Dendritic cell treated with granulocyte-macrophage colony-stimulating factor and Interleukin-4, amounts not matched to agents 40 ng/mL and 50 ng/mL, for 4 days (primary cell): ENCODE results near the gene KIF9.
"Not testable (repeated sequence)": the region's sequence is repeated elsewhere in the genome, so short reads cannot be mapped to it uniquely, and the experiment has no call there.

ENCODE experiments used
- H3K27ac Mint-ChIP-seq: one replicate; pipeline ENCODE4 v1.8.0; 2022; ENCODE audit warnings: mild to moderate bottlenecking, mixed read lengths
- H3K27me3 Mint-ChIP-seq: one replicate; pipeline ENCODE4 v1.8.0; 2022; ENCODE audit warnings: mild to moderate bottlenecking, mixed read lengths
- H3K36me3 Mint-ChIP-seq: one replicate; pipeline ENCODE4 v1.8.0; 2022; ENCODE audit warnings: low read depth, mixed read lengths
- H3K4me1 Mint-ChIP-seq: one replicate; pipeline ENCODE4 v1.8.0; 2022; ENCODE audit warnings: low read depth, mixed read lengths
- H3K4me3 Mint-ChIP-seq: one replicate; pipeline ENCODE4 v1.8.0; 2022; ENCODE audit warnings: mild to moderate bottlenecking, moderate library complexity, mixed read lengths
- H3K9me3 Mint-ChIP-seq: one replicate; pipeline ENCODE4 v1.8.0; 2022; ENCODE audit warnings: mixed read lengths
- intact Hi-C: fragments of 100-400 bp; cut with micrococcal nuclease; formaldehyde crosslinking; loops from one replicate; pipeline ENCODE4 v1.15.0; 2022

The KIF9 gene

DNA sequence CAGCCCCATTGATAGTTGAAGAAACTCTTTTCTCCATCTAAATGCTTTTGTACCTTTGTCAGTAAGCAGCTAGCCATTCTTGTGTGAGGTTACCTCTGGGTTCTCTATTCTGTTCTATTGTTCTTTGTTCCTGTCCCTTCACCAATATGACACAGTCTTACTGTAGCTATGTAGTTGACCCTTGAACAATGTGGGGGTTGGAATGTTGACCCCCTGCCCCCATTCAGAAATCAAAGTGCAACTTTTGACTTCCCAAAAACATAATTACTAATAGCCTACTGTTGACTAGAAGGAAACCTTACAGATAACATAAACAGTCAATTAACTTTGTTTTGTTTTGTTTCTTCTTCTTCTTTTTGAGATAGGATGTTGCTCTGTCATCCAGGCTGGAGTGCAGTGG is 18.9 kb upstream of the KIF9 start:
- no peaks in the 10 kb centered on the region for H3K27me3 Mint-ChIP-seq
- H3K27ac Mint-ChIP-seq = peak overlapping the region; percentile 1
- H3K36me3 Mint-ChIP-seq = peaks cover 48% of the 10 kb centered on the region
- peaks cover 53% of the 10 kb centered on the region for H3K4me1 Mint-ChIP-seq
- no peaks in the 10 kb centered on the region for H3K9me3 Mint-ChIP-seq
- intact Hi-C loops = no loop called here
- no peak overlapping the region for H3K4me3 Mint-ChIP-seq

DNA sequence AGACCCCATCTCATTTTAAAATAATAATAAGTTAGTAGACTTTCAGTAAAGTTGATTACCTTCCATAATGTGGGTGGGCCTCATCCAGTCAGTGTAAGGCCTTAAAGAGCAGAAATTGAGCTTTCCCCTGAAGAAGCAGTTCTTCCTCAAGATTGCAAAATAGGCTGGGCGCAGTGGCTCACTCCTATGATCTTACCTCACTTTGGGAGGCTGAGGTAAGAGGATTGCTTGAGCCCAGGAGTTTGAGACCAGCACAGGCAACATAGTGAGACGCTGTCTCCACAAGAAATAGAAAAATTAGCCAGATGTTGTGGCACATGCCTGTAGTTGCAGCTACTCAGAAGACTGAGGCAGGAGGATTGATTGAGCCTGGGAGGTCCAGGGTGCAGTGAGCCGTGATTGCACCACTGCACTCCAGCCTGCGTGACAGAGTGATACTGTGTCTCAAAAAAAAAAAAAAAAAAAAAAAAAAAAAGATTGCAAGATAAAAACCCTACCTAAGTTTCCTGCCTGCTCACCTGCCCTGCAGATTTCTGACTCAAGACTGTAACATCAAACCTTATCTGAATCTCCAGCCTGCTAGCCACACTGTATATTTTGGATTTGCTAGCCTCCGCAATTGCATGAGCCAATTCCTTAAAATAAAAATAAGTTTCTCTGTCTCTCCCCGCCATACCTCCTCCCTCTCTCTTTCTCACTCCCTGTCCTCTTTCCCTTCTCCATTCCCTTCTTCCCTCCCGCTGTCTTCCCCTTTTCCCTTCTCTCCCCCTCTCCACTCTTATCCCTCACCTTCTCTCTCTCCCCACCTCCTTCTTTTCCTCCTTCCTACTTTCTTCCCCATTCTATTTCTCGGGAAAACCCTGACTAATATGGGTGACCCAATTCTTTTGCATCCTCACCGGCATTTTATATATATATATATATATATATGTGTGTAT is 17.1 kb upstream of the KIF9 start:
- peaks cover 56% of the 10 kb centered on the region for H3K4me1 Mint-ChIP-seq
- no peaks in the 10 kb centered on the region for H3K9me3 Mint-ChIP-seq
- H3K27ac Mint-ChIP-seq = peak overlapping the region; percentile 37
- H3K4me3 Mint-ChIP-seq = no peak overlapping the region
- peaks cover 60% of the 10 kb centered on the region for H3K36me3 Mint-ChIP-seq
- intact Hi-C loops = no loop called here
- no peaks in the 10 kb centered on the region for H3K27me3 Mint-ChIP-seq

DNA sequence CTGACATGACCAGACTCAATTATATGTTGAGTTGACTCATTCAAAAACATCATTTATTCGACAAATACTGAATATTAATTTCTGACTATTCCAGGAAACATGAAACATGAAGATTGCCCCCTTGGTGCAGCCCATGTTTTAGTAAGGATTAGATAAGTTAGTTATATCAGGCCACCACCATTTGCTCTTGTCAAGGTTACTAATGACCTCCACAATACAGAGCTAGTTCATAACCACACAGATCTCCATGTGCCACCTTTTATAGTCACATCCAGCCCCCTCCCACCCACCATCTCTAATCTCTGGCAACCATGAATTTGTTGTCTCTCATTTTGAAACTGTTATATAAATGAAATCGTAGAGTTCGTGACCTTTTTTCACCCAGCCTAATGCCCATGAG is 15.8 kb upstream of the KIF9 start:
- Mint-ChIP-seq H3K4me1 (peaks cover 63% of the 10 kb centered on the region), H3K27ac (no peak overlapping the region), H3K4me3 (no peak overlapping the region), H3K36me3 (peaks cover 64% of the 10 kb centered on the region), H3K9me3 (no peaks in the 10 kb centered on the region), H3K27me3 (no peaks in the 10 kb centered on the region)
- intact Hi-C loops = no loop called here

DNA sequence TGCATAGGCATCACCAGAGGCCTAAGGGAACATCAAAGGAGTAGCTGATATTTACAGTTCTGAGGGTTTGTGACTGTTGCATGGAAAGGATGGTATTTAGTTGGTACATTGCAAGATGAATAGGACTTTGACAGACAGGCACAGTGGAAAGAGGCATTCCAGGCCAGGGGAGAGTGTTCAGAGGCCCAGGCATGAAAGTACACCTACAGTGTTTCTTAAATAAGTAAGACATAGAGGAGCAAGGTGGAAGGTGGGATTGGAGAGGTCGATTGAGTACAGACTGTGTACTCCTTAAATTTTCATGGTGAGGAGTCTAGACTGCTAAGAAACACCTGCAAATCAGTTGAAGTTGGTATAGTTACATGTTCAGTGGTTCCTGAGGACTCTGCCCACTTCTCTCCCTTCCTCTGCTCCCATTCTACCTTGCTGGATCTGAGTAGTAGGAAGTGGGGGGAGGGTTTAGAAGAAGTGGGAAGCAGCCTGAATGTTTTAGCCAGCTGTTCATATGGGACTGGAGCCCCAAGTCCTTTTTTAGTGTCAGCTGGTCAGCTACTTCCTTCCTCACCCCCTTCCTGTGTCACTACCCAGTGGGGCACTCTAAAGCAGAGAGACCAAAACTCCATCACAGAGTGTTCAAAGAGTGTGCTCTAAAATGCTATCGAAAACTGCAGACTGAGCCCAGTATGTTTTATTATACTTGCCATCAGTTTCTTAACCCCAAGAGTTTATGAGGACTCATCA is 14.1 kb upstream of the KIF9 start:
- H3K36me3 Mint-ChIP-seq = peaks cover 47% of the 10 kb centered on the region
- intact Hi-C loops = no loop called here
- H3K9me3 Mint-ChIP-seq = no peaks in the 10 kb centered on the region
- no peak overlapping the region for H3K4me3 Mint-ChIP-seq
- no peaks in the 10 kb centered on the region for H3K27me3 Mint-ChIP-seq
- H3K27ac Mint-ChIP-seq = peak overlapping the region; percentile 19
- H3K4me1 Mint-ChIP-seq = peaks cover 62% of the 10 kb centered on the region

DNA sequence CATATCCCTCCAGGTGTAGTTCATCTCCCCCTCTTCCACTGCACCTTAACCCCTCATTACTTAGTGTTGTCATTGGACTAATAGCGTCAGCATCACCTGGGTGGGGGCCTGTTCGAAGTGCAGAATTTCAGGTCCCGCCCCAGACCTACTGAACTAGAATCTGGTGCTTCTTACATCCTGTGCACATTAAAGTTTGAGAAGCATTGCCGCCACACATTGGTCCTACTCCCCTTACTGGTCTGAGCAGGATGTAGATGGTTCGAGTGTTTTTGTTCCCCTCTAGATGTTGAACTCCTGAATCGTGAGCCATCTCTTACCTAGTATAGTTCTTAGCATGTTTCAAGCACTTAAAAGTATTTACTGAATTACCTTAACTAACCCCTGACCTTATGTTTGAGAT is 13.4 kb upstream of the KIF9 start:
- Mint-ChIP-seq H3K27ac (no peak overlapping the region), H3K27me3 (no peaks in the 10 kb centered on the region), H3K36me3 (peaks cover 40% of the 10 kb centered on the region), H3K4me1 (peaks cover 57% of the 10 kb centered on the region), H3K9me3 (no peaks in the 10 kb centered on the region), H3K4me3 (no peak overlapping the region)
- intact Hi-C loops = no loop called here

DNA sequence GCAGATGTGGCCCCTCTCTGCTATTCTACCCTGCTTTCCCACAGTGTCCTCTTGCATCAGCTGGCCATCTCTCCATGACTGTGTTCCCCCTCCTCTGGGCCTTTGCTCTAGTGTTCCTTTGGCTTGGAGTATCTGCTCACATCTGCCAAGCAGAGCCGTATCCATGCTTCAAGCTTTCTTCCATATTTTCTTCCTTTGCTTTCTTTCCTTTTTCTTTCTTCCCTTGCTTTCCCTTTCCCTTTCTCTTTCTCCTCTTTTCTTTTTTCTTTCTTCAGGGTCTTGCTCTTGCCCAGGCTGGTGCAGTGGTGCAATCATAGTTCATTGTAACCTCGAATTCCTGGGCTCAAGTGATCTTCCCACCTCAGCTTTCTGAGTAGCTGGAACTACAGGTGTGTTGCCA is 12.7 kb upstream of the KIF9 start:
- no peak overlapping the region for H3K27ac Mint-ChIP-seq
- intact Hi-C loops = no loop called here
- peaks cover 62% of the 10 kb centered on the region for H3K4me1 Mint-ChIP-seq
- H3K36me3 Mint-ChIP-seq = peaks cover 46% of the 10 kb centered on the region
- no peaks in the 10 kb centered on the region for H3K27me3 Mint-ChIP-seq
- H3K4me3 Mint-ChIP-seq = no peak overlapping the region
- H3K9me3 Mint-ChIP-seq = no peaks in the 10 kb centered on the region

DNA sequence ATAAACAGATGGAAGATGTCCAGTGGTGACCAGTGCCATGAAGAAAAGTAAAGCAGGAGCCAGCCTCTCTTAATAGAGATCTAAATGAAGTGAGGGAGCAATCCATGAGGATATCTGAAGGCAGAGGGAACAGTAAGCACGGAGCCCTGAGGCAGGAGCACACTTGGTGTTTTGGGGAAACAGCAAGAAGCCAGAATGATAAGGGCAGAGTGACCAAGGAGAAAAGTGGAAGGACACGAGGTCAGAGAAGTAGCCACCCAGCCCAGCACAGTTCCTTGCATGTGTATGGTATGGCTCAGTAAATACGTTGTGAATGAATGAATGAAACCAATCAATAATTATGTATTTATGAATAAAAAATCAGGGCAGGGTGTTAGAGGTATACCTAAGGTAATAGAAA is 11.8 kb upstream of the KIF9 start:
- no peak overlapping the region for H3K4me3 Mint-ChIP-seq
- no peaks in the 10 kb centered on the region for H3K9me3 Mint-ChIP-seq
- H3K27ac Mint-ChIP-seq = no peak overlapping the region
- intact Hi-C loops = no loop called here
- peaks cover 60% of the 10 kb centered on the region for H3K4me1 Mint-ChIP-seq
- H3K36me3 Mint-ChIP-seq = peaks cover 54% of the 10 kb centered on the region
- H3K27me3 Mint-ChIP-seq = no peaks in the 10 kb centered on the region

DNA sequence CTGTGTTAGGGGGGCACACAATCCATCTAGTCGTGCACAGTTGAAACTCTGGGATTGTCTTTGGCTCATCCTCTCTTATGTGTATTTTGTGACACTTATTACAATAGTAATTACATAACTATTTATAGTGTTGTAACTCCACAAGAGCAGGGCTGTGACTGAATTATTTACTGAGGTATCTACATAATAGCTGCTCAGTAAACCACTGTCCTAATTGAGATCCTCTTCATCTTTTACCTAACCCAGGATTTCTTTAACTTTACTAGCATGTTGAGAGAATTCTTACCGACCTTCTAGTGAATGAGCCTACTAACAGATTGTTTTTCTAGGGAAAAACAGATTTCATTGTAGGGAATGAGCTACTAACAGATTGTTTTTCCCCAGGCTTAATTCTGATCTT is 11.2 kb upstream of the KIF9 start:
- intact Hi-C loops = no loop called here
- Mint-ChIP-seq H3K36me3 (peaks cover 59% of the 10 kb centered on the region), H3K27me3 (no peaks in the 10 kb centered on the region), H3K4me1 (peaks cover 64% of the 10 kb centered on the region), H3K9me3 (no peaks in the 10 kb centered on the region), H3K27ac (no peak overlapping the region), H3K4me3 (no peak overlapping the region)

DNA sequence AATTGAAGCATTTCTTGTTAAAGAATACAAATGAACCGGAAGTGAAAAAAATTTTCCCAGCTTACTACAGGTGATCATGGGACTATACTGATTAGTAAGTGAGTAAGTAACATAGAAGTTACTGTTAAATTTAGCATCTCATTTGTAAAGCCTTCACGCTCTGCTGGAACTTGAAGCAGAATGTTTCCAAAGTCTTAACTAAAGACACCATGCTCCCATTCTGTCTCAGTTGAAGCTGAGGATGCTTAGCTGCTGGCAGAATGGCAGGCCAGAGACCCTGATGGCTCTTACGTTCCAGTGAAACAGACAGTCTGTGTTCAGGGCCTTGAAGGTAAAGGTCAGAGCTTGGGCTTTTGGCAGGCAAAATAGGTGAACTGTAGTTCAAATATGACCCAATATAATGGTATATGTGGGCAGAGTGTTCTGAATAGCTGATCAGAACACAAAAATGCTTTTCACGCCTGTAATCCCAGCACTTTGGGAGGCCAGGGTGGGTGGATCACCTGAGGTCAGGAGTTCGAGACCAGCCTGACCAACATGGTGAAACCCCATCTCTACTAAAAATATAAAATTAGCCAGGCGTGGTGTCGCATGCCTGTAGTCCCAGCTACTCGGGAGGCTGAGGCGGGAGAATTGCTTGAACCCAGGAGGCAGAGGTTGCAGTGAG is 9.3 kb upstream of the KIF9 start:
- H3K27ac Mint-ChIP-seq, H3K4me3 Mint-ChIP-seq, intact Hi-C loops, H3K9me3 Mint-ChIP-seq, H3K27me3 Mint-ChIP-seq: not testable (repeated sequence)
- H3K36me3 Mint-ChIP-seq = peaks cover 62% of the 10 kb centered on the region
- H3K4me1 Mint-ChIP-seq = peaks cover 71% of the 10 kb centered on the region

DNA sequence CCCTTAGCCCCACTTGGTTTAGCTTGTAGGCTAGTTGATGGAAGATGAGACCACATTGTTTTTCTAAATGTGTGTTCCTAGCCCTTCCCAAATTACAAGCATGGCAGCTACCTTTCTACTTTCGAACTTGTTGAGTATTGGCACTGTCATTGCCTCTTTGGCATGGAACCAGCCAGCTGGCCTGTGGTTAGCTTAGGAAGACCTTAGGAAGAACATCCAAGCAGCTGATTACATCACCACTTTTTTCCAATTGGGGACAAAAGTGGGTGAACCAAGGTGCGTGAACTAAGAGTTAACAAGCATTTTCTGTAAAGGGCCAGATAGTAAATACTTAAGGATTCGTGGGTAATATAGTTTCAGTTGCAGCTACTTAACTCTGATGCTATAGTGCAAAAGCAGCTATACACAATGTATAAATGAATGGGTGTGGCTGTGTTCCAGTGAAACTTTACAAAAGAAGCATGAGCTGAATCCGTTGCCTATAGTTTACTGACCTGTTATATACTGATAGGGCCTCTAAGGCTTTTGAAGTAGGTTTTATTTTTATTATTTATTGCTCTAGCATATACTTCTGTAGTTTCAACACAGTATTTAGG is 8.7 kb upstream of the KIF9 start:
- H3K9me3 Mint-ChIP-seq = no peaks in the 10 kb centered on the region
- no peak overlapping the region for H3K27ac Mint-ChIP-seq
- peaks cover 71% of the 10 kb centered on the region for H3K4me1 Mint-ChIP-seq
- intact Hi-C loops = no loop called here
- H3K36me3 Mint-ChIP-seq = peaks cover 64% of the 10 kb centered on the region
- no peaks in the 10 kb centered on the region for H3K27me3 Mint-ChIP-seq
- no peak overlapping the region for H3K4me3 Mint-ChIP-seq

DNA sequence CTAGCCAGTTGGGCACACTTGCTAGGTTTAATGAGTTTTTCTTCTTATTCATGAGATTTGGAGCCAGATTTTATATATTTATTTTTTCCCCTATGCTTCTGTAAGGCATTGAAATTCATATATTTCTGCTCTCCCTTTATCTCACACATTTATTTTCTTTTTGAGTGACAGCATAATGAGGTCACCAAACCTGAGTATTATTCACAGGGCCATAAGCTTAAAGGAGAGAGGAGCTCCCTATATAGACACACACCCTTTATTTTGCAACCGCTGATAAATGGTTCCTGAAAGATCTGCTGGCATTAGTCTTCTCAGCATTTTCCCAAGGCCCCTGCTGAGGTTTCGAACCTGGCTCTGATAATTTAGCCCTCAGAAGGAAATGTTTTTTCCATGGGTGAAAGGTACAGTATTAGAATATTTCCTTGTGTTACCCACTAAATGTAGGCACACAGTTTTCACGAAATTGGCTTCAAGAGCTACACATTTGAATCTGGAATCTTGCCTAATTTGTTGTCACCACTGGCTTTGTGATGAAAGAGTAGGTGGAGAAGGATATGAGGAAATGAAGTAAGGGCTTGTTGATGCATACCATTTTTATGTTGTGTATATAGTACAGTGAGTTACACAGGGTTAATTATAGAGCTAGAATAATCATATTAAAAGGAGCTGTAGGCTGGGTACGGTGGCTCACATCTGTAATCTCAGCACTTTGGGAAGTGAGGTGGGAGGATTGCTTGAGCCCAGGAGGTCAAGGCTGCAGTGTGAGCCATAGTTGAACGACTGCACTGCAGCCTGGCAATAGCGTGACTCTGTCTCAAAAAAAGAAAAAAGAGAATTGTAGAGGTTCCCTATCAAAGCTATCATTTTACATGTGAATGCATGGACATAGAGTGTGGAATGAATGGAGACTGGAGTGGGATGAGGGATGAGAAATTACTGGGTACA is 6.6 kb upstream of the KIF9 start:
- peak overlapping the region; percentile 16 for H3K27ac Mint-ChIP-seq
- peaks cover 71% of the 10 kb centered on the region for H3K4me1 Mint-ChIP-seq
- no peaks in the 10 kb centered on the region for H3K27me3 Mint-ChIP-seq
- no peak overlapping the region for H3K4me3 Mint-ChIP-seq
- intact Hi-C loops = no loop called here
- H3K9me3 Mint-ChIP-seq = no peaks in the 10 kb centered on the region
- peaks cover 50% of the 10 kb centered on the region for H3K36me3 Mint-ChIP-seq

DNA sequence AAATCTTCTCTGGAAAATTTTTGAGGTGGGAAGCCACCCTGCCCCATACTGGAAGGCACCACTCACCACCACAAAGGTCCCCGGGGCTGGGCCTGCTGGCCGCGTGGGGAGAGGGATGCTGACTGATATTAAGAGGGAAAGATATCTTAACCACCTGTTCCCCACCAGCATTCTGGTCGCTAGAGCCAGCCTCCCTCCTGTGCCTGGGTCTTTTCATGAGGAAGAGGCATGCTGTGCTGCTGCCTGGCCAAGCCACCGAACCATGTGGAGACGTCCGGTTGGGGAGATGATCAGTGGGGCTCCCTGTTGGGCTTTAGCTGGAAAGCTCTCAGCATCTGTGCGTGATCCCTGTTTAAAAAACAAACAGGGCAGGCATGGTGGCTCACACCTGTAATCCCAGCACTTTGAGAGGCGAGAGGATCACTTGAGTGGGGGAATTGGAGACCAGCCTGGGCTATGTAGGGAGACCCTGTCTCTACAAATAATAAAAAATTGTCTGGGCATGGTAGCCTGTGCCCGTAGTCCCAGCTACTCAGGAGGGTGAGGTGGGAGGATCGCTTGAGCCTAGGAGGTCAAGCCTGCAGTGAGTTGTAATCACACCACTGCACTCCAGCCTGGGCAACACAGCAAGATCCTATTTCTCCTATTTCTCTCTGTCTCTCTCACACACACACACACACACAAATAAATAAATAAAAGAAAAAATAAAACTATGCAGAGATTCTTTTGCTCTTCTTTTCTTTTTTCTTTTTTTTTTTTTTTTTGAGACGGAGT is 1.2 kb upstream of the KIF9 start:
- peaks cover 66% of the 10 kb centered on the region for H3K4me1 Mint-ChIP-seq

More for the DNA sequence above, 1.2 kb upstream of the KIF9 start:
- Mint-ChIP-seq H3K36me3 (peaks cover 44% of the 10 kb centered on the region), H3K4me3 (peak overlapping the region; percentile 98), H3K27ac (peak overlapping the region; percentile 93), H3K27me3 (no peaks in the 10 kb centered on the region), H3K9me3 (no peaks in the 10 kb centered on the region)
- intact Hi-C loops = loop anchor here (2.0 kb wide), 3 partner anchors 31 to 97 kb away; partner anchors contain the start of gene PTPN23
